SJSA1 (cell line): ENCODE results near the gene LRCH1. TPM values are rescaled to one million over a fixed set of nuclear protein-coding genes. Genes with fewer than 3 reads are reported as not detected.

Experiments used
- DNase-seq, 2 experiments: peaks; one replicate each; pipeline ENCODE4 v3.0.0-alpha.2; 2015 to 2020; ENCODE audit warnings: low spot score in 2 of 2, low read depth in 1 of 2
- H3K27ac ChIP-seq: fragments of 250-450 bp; sonication (Bioruptor Pico); 2 replicates; pipeline ENCODE4 v1.5.1; 2020; ENCODE audit warnings: mild to moderate bottlenecking, moderate library complexity
- H3K27me3 ChIP-seq: fragments of 250-450 bp; sonication (Bioruptor Pico); replicated peaks from 2 replicates; pipeline ENCODE4 v1.5.1; 2020; ENCODE audit warnings: mild to moderate bottlenecking, moderate library complexity
- H3K36me3 ChIP-seq: fragments of 250-450 bp; sonication (Bioruptor Pico); 2 replicates; pipeline ENCODE4 v1.5.1; 2020; ENCODE audit warnings: mild to moderate bottlenecking
- H3K4me1 ChIP-seq: fragments of 250-450 bp; sonication (Bioruptor Pico); replicated peaks from 2 replicates; pipeline ENCODE4 v1.6.1; 2021; ENCODE audit warnings: mild to moderate bottlenecking
- H3K4me3 ChIP-seq: fragments of 250-450 bp; sonication (Bioruptor Pico); 2 replicates; pipeline ENCODE4 v1.5.1; 2020; ENCODE audit warnings: mild to moderate bottlenecking
- H3K9me3 ChIP-seq: fragments of 250-450 bp; sonication (Bioruptor Pico); replicated peaks from 2 replicates; pipeline ENCODE4 v1.5.1; 2020; ENCODE audit warnings: mild to moderate bottlenecking
- total RNA-seq: library from RNA; depleted of rRNA; stranded (reverse); fragments of >200 nt; shearing (Covaris generic); gene quantifications from 2 replicates; pipeline ENCODE4 v1.2.3, GENCODE V29; 2014

LRCH1 gene
- total RNA-seq, 1 experiment from 2014 or later, result 6.3 TPM

- H3K27ac ChIP-seq, result no peak overlapping the region
Measured at GRCh38 chr13:46543287-46543686, 9.7 kb upstream of the LRCH1 start.

GRCh38 chr13:46544208-46544607 is 8.8 kb upstream of the LRCH1 start:
- Histone ChIP-seq H3K27me3 (no peaks in the 10 kb centered on the region), H3K9me3 (no peaks in the 10 kb centered on the region), H3K4me1 (peaks cover 9% of the 10 kb centered on the region), H3K36me3 (no peaks in the 10 kb centered on the region), H3K4me3 (no peak overlapping the region), H3K27ac (no peak overlapping the region)
- no peak for DNase-seq

More at GRCh38 chr13:46543287-46543686, 9.7 kb upstream of the LRCH1 start:
- no peaks in the 10 kb centered on the region for H3K36me3 ChIP-seq
- no peaks in the 10 kb centered on the region for H3K9me3 ChIP-seq
- H3K4me3 ChIP-seq, result no peak overlapping the region
- peaks cover 12% of the 10 kb centered on the region for H3K4me1 ChIP-seq
- no peaks in the 10 kb centered on the region for H3K27me3 ChIP-seq
- DNase-seq, result no peak

DNA sequence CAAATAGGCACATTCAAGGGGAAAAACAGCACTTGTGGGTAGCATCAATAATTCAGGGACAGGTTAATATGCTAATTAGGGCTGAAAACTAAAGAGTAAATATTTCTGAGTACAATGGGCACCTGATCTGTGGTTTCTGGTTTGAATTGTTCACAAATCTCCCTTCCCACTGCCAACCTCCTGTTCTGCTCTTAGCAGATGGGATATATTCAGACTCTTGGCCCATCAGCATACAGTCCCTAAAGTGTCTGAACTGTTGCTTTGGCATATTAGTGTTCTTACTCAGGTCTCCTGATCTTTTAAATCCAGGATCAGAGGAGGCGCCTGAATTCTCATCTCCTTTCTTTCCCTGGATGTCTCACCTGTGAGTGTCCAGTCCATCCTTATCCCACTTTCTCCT is 8.2 kb upstream of the LRCH1 start:
- no peaks in the 10 kb centered on the region for H3K9me3 ChIP-seq
- no peaks in the 10 kb centered on the region for H3K36me3 ChIP-seq
- peaks cover 3% of the 10 kb centered on the region for H3K4me1 ChIP-seq
- no peaks in the 10 kb centered on the region for H3K27me3 ChIP-seq
- no peak for DNase-seq
- no peak overlapping the region for H3K27ac ChIP-seq
- no peak overlapping the region for H3K4me3 ChIP-seq

- Histone ChIP-seq H3K9me3 (no peaks in the 10 kb centered on the region), H3K4me3 (no peak overlapping the region), H3K27me3 (no peaks in the 10 kb centered on the region), H3K36me3 (no peaks in the 10 kb centered on the region), H3K4me1 (no peaks in the 10 kb centered on the region; the same call in 1 of the 2 replicates), H3K27ac (no peak overlapping the region)
- no peak for DNase-seq
Measured at GRCh38 chr13:46546084-46546768, 6.7 kb upstream of the LRCH1 start.

GRCh38 chr13:46550822-46551221 is 2.1 kb upstream of the LRCH1 start:
- Histone ChIP-seq H3K27ac (no peak overlapping the region), H3K4me1 (peaks cover 21% of the 10 kb centered on the region)

GRCh38 chr13:46551410-46552302 is 1.3 kb upstream of the LRCH1 start:
- Histone ChIP-seq H3K27me3 (no peaks in the 10 kb centered on the region), H3K27ac (no peak overlapping the region), H3K4me1 (peaks cover 21% of the 10 kb centered on the region), H3K9me3 (no peaks in the 10 kb centered on the region), H3K4me3 (no peak overlapping the region), H3K36me3 (peaks cover 11% of the 10 kb centered on the region)
- peak; percentile 56 to 79 for DNase-seq

More at GRCh38 chr13:46550822-46551221, 2.1 kb upstream of the LRCH1 start:
- no peak for DNase-seq
- no peaks in the 10 kb centered on the region for H3K9me3 ChIP-seq
- peaks cover 11% of the 10 kb centered on the region for H3K36me3 ChIP-seq
- H3K4me3 ChIP-seq, result no peak overlapping the region
- H3K27me3 ChIP-seq, result no peaks in the 10 kb centered on the region

- DNase-seq, result no peak
- H3K27ac ChIP-seq, result no peak overlapping the region
Measured at GRCh38 chr13:46552303-46552682, 677 bp upstream of the LRCH1 start.

GRCh38 chr13:46553521-46553885 is 533 bp downstream of the LRCH1 start:
- Histone ChIP-seq H3K9me3 (no peaks in the 10 kb centered on the region), H3K4me1 (peaks cover 21% of the 10 kb centered on the region), H3K27me3 (no peaks in the 10 kb centered on the region), H3K36me3 (peaks cover 11% of the 10 kb centered on the region), H3K4me3 (peak overlapping the region; percentile 80), H3K27ac (peak overlapping the region; percentile 94)
- no peak for DNase-seq

More at GRCh38 chr13:46552303-46552682, 677 bp upstream of the LRCH1 start:
- peaks cover 21% of the 10 kb centered on the region for H3K4me1 ChIP-seq
- H3K4me3 ChIP-seq, result peak overlapping the region; percentile 80
- H3K9me3 ChIP-seq, result no peaks in the 10 kb centered on the region
- H3K27me3 ChIP-seq, result no peaks in the 10 kb centered on the region
- peaks cover 11% of the 10 kb centered on the region for H3K36me3 ChIP-seq

- H3K27ac ChIP-seq, result peak overlapping the region; percentile 94
- H3K4me3 ChIP-seq, result peak overlapping the region; percentile 80
- no peaks in the 10 kb centered on the region for H3K27me3 ChIP-seq
- peaks cover 11% of the 10 kb centered on the region for H3K36me3 ChIP-seq
- DNase-seq, result peak; percentile 74 to 83
- H3K4me1 ChIP-seq, result peaks cover 23% of the 10 kb centered on the region
- no peaks in the 10 kb centered on the region for H3K9me3 ChIP-seq
Measured at GRCh38 chr13:46553886-46554858, 1.2 kb downstream of the LRCH1 start.

DNA sequence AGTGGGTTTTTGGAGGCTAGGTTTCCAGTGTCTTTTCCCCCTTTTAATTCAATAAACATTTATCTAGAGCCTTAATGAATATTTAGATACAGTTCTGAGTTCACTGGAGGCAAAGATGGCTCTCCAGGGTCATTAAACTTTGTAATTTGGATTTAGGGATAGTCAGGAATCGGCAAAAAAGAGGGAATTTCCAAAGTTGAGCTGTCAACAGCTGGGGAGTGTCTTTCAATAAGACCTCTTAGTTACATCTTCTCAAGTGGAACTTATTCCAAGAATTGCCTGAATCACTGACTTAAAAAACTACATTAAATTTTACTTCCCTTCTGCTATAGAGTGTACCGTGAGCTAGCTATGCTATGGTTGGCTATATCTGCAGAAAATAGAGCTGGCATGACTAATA is 2.0 kb downstream of the LRCH1 start:
- peaks cover 31% of the 10 kb centered on the region for H3K4me1 ChIP-seq
- H3K27me3 ChIP-seq, result no peaks in the 10 kb centered on the region
- peak overlapping the region; percentile 80 for H3K4me3 ChIP-seq
- no peaks in the 10 kb centered on the region for H3K9me3 ChIP-seq
- peaks cover 11% of the 10 kb centered on the region for H3K36me3 ChIP-seq
- no peak for DNase-seq
- peak overlapping the region; percentile 94 for H3K27ac ChIP-seq

- Histone ChIP-seq H3K4me1 (peaks cover 31% of the 10 kb centered on the region), H3K36me3 (peaks cover 11% of the 10 kb centered on the region), H3K9me3 (no peaks in the 10 kb centered on the region), H3K4me3 (no peak overlapping the region), H3K27ac (no peak overlapping the region), H3K27me3 (no peaks in the 10 kb centered on the region)
- DNase-seq, result no peak
Measured at GRCh38 chr13:46555722-46556417, 2.9 kb downstream of the LRCH1 start.

GRCh38 chr13:46556418-46556779 is 3.4 kb downstream of the LRCH1 start:
- Histone ChIP-seq H3K4me3 (no peak overlapping the region), H3K36me3 (peaks cover 11% of the 10 kb centered on the region), H3K4me1 (peaks cover 31% of the 10 kb centered on the region)

DNA sequence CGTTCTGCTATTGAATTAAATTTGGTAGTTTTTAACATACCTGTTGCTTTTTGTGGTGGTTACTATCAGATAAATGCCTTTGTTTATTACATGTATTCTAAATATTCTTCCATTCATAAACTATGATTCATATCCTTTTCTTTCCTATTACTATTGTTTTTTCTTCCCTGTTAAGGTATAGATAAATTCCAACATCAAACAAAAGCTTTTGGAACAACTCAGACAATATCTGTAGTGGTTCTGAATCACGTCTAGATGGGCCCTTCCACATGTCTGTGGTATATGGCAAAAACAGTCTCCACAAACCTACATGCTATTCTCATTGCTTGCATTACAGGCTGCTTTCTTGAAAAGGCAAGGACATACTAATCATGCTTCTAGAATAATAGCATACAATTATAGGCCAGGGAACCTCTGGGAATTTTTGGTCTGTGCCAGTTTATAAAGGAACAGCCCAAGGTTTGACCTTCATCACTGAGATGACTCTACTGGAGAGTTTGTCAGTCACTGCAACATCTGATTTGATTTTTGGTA is 6.4 kb downstream of the LRCH1 start:
- Histone ChIP-seq H3K9me3 (no peaks in the 10 kb centered on the region), H3K4me1 (peaks cover 18% of the 10 kb centered on the region), H3K4me3 (no peak overlapping the region), H3K27me3 (no peaks in the 10 kb centered on the region), H3K36me3 (no peaks in the 10 kb centered on the region; the same call in 1 of the 2 replicates), H3K27ac (no peak overlapping the region)
- DNase-seq, result no peak

More at GRCh38 chr13:46556418-46556779, 3.4 kb downstream of the LRCH1 start:
- Histone ChIP-seq H3K9me3 (no peaks in the 10 kb centered on the region), H3K27me3 (no peaks in the 10 kb centered on the region), H3K27ac (no peak overlapping the region)
- DNase-seq, result no peak
